HL-60/S4 (cell line): ENCODE measurements around the gene MBIP.

Source experiments
- in situ Hi-C: fragments of 300-500 bp; cut with MboI; formaldehyde crosslinking; loops from 2 replicates; pipeline ENCODE4 v1.14.3; 2022; ENCODE audit warnings: low sequenced_read_pairs

The MBIP gene

DNA sequence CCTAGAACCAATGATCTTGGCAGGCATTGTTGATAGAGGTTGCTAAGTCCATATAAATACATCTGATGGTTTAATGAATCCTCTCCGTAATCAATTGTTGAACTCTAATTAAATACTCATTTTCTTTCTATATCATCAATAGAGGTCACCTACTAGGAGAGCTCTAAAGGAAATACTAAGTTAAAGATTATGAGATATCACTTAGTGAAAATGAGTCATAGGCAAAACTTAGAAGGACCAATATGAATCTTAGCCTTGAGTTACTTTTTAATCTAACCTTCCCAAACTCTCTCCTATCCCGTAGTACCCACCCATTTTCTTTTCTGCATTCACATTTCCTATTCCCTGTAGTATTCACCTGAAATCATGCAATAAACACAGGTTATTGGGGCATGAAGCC is 50.2 kb downstream of the MBIP start:
- in situ Hi-C loops, result no loop called here

DNA sequence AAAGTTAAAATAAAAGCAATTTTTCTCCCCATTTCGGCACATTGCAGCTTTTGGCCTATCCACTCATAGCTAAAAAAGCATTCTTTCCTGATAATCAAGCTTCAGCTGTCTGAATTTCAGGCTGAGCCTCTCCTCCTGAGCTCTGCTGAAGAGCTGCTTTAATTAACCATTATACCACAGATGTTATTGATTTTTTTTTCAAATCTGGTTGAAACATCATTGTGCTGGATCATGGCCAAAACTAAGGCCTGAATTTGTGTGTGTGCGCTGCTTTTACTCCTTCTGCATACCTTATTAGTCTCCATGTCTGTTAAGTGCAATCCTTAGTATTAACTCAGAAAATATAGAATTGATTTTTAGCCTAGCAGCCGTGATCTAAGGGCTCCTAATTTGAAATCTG is 52.3 kb downstream of the MBIP start:
- in situ Hi-C loops, result no loop called here

DNA sequence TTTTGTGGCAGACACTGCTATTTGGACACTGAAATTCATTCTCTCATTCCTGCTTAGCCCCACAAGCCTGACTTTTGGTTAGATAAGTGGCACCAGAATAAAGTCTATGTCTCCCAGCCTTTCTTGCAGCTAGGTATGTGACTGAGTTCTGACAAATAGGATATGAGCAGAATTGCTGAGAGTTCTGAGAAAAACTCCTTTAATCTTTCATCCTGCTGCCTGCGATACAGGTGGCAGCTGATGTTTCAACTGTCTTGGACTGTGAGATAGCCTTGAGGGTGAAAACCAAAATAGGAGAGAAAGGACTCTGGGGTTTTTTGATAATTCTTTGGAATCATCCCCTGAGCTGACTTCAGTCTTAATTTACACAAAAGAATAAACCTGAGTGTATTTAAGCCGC is 55.8 kb downstream of the MBIP start:
- in situ Hi-C loops, result no loop called here

DNA sequence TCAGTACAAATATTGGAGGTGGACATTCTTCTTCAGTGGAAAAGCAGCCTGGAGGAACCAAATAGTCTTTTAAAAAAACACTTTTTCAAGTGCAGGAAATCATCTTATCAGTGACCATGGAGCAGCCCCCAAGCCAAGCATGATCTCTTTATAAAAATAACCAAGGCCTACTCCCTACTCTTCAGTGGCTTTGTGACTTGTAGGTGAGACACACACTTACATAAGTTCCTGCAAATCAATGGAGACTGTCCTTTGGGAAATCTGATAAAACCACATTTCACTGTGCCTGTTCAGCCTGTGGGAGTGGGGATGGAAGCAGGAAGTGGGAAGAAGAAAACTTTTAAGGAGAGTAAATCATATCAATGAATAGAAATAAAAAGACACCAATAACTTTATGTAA is 56.3 kb downstream of the MBIP start:
- in situ Hi-C loops, result no loop called here

DNA sequence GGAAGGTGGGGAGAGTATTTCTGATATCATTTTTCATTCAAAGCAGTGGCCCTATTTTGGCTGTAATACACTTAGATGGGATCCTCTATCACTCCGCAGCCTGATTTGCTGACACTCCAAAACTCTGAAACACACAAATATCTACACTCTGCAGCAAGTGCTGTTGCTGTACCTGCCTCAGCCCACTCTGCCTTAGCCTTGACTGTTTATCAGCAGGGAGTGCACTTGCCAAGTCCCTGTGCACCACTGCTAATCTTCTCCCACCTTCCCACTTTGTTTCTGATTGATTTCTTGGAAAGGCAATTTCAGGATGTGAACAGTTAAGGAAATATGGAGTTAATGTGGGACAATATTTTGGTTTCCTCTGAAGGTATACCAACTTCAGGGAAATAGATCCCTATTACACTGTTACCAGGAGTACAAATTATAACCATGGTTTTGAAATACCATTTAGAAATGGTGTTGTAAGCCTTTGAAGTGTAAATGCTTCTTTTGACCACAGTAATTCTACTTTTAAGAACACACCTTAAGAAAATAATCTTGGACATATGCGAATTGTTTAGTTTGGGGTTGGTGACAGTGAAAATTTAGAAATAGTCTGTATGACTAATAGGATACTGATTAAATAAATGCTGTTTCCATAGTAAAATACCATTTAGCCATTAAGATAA is 59.3 kb downstream of the MBIP start:
- in situ Hi-C loops, result no loop called here

DNA sequence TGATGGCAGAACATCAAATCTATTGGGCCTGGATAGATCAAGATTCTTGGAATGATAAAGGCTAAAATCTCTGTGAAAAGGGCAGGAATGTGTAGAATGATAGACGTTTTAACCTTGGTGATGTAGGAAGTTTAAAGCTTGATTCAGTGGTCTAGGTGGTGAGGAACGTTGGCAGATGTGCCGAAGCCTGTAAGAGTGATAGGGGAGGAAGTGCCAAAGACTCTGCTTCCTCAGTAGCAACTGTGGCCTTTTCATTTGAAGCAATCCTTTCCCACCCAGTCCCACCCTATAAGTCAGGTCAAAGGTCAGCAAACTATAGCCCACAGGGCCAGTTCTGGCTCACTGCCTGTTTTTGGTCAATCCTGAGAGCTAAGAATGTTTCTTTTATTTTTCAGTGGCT is 62.2 kb downstream of the MBIP start:
- in situ Hi-C loops, result no loop called here

DNA sequence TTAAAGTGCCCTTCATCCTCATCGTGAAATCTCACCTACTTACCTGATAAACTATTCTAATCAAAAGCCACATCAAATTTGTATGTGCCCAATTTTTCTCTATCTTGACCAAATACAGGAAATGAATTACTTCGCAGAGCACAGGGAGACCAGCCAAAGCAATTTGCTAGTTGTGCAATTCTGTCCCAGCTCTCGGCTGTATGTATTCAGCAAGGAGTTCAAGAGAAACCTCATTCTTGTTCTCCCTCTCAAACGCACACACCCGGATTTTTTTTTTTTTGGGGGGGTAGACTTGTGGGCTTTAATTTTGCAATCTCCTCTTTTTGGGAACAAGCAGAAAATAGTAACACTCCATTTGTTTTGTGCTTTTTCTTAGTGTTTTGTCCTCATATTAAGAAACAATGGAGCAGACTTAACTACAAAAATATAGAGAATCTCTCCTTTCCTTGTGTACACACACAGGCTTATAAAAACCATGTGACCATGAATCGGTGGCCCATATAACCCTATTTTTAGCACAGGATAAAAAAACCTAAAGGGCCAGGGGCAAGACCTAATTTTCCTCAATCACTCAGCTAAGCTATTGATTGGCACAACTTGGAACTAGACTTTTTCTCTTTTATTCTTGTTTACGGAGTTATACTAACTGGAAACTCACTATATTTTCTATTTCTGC is 64.2 kb downstream of the MBIP start:
- in situ Hi-C loops, result no loop called here

DNA sequence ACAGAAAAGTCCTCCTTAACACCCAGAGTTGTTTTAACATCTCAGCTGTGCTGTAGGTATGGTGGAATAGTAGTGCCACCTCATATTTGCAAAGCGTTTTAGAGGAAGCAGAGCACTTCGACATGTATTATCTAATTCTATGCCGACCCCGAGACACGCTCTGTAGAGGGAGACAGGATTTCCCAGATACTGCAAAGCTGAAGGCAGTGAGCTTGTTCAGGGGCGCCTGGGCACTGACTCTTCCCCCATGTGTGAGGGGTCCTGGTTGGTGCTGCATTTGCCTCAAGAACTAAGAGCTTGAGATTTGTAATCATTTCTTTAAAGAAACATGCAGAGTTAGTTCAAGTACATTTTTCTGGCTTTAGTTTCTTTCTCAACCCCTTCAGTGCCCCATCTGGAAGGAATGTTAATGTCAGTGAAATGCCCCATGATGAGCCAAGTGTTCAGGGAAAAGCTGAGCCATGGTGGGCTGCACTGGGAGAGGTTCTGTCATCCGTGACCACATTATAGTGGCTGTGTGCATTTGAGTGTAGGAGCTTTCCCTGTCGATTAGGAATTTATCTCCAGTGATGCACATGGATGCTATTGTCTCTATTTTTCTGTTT is 66.3 kb downstream of the MBIP start:
- in situ Hi-C loops, result no loop called here
